ENCODE results near the gene ST8SIA3. TPM values are rescaled to one million over a fixed set of nuclear protein-coding genes. Genes with fewer than 3 reads are reported as not detected.

The ST8SIA3 gene, protein sequence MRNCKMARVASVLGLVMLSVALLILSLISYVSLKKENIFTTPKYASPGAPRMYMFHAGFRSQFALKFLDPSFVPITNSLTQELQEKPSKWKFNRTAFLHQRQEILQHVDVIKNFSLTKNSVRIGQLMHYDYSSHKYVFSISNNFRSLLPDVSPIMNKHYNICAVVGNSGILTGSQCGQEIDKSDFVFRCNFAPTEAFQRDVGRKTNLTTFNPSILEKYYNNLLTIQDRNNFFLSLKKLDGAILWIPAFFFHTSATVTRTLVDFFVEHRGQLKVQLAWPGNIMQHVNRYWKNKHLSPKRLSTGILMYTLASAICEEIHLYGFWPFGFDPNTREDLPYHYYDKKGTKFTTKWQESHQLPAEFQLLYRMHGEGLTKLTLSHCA
- not detected in 2 replicates for total RNA-seq

GRCh38 chr18:57352271-57352701 lies at the start of gene ST8SIA3:
Gene ST8SIA3 (plus strand): TSS chr18:57352557. CDS start chr18:57352847, 290 bp downstream.

Other genes starting within 250 kb of the ST8SIA3 start
- not detected in 2 replicates for gene BOD1L2, start 205.5 kb upstream of the ST8SIA3 start, total RNA-seq
- 0.06 TPM in 1 of 2 replicates, not detected in the other for gene ONECUT2, start 82.8 kb downstream of the ST8SIA3 start, total RNA-seq
- 15.4 and 31.3 TPM in 2 replicates for gene FECH, start 234.1 kb downstream of the ST8SIA3 start, total RNA-seq